HG03135 (cell line): ENCODE results near the gene KCTD8.

ENCODE experiments used
- ATAC-seq: cut with Tn5 transposase; IDR thresholded peaks from one replicate; pipeline ENCODE4 v1.9.1; 2021; ENCODE audit warnings: mild to moderate bottlenecking, moderate library complexity; ENCODE audit not compliant: unreplicated experiment

KCTD8 gene

DNA sequence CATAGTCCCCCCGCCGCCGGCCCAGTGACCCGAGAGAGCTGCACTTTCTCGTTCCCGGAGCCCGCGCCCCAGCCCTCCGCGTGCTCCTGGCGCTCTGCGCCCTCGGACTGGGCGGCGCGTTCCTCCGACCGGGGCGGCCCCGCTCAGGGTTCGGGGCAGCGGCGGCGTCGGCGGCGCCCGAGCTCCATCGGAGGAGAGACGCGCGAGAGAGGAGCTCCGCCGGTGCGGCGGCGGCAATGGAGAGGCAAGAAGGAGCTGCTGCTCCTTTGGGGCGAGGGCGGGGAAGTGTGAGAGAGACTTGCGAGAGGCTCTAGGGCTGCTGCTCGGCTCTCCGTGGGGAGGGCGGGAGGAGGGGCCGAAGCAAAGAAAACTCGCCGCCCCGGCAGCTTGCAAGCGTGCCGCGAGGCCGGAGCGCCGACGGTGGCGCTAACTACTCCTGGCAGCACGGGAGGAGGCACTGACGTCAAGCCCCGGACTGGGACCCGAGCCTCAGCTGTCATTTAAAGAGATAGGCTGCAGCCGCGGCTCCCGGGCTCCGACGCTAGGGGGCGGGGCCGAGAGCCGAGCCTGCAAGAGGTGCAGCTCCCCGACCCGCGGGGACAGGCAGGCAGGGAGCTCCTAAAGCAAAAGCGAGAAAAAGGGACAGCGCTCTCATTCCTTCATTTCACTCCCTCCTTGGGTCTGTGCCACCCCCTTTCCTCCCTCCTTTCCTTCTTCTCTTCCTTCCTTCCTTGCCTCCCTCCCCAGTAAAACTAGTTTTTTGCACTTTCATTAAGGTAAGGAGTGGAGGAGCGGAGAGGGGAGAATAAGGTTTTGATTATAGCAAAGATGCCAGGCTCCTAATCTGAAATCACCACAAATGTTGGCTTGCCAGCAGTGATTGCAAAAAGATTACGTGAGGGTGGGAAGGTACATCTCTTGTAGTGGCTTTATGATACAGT, at the start of gene KCTD8:
TSS of gene KCTD8 (minus strand) at position 289 of the 941 bp plus-strand sequence.
- ATAC-seq, result peak; percentile 99

DNA sequence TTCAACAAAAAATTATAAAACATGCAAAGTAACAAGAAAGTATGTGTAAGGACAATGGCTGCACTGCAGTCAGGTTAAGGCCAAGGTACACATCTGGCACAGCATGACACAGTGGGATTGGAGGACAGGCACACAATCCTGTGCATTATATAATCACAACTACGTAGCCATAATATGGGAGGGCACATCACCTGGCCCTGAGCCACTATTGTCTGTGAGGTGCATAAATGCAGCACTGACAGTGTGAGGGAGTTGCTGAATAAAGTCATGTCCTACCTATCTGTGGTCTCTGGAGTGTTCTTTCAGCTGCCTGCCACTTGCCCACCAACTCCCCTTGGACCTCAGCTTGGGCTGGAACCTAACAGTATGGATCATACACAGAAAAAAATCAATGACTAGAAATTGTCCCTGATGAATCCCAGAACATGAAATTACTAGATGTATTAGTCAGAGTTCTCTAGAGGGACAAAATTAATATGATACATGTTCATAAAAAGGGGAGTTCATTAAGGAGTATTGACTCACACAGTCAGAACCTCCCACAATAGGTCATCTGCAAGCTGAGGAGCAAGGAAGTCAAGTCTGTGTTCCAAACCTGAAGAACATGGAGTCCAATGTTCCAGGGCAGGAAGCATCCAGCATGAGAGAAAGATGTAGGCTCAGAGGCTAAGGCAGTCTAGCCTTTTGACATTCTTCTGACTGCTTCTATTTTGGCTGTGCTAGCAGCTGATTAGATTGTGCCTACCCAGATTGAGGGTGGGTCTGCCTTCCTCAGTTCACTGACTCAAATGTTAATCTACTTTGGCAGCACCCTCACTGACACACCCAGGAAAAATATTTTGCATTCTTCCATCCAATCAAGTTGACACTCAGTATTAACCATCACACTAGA, 46.4 kb upstream of the KCTD8 start:
- no peak for ATAC-seq

DNA sequence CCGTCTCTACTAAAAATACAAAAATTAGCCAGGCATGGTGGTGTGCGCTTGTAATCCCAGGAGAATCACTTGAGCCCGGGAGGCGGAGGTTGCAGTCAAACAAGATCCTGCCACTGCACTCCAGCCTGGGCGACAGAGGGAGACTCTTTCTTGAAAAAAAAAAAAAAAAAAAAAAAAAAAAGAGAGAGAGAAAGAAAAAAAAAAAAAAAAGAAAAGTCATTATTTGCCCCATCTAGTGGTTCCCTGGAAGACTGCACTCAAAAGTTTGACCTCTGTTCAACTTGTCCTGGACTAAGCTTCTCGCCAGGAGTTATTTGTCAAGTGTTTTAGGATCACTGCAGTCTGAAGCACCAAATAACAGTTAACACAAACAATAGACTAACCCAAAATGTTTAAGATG, 45.3 kb upstream of the KCTD8 start:
- no peak for ATAC-seq

DNA sequence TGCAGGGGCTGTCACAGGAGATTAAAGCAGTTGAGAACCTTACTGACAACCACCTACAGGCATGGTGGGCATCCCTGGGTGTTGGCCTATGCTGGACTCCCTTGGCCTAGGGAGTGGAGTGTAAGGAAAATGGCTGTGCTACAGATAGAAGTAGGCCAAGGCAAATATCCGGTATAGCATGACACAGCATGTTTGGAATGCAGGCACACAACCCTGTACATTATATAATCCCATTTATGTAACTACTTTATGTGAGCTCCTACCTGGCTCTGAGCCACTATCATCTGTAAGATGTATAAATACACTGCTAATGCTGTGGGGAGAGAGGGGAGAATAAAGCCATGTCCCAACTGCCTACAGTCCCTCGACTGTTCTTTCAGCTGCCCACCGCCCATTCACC, 38.7 kb upstream of the KCTD8 start:
- ATAC-seq, result no peak

DNA sequence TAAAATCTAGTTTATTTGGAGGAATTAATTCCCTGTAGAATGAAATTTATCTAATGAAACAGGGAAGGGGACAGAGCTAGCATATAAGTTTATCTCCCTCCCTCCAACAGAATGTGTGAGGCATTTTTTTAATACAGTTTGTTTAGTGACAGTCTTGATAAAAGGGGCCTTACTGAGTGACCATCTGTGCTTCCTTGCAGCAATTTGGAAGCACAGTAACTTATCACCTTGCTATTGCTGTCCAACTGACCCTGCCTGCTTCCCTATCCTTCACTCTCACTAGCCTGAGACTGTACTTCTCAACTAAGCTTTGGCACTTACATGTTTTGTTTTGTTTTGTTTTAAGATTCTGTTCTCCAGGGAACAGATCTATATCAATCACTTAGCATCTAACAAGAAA, 31.1 kb upstream of the KCTD8 start:
- ATAC-seq, result no peak

DNA sequence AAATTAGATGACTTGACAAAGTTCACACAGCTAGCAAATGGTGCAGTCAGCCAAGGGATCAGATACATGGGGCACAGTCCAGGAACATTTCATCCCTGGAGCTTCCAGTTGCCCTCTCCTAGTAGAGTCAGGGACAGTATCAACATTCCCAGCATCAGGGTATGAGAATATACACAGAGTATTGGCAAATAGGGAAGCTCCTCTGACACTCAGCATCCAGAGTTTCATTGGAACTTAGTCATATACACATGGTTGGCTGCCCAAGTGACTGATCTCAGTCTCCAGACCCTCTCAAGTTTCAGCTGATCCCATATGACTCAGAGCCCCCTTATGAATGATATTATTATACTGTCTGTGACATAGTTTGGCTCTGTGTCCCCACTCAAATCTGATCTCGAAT, 13.7 kb upstream of the KCTD8 start:
- no peak for ATAC-seq

DNA sequence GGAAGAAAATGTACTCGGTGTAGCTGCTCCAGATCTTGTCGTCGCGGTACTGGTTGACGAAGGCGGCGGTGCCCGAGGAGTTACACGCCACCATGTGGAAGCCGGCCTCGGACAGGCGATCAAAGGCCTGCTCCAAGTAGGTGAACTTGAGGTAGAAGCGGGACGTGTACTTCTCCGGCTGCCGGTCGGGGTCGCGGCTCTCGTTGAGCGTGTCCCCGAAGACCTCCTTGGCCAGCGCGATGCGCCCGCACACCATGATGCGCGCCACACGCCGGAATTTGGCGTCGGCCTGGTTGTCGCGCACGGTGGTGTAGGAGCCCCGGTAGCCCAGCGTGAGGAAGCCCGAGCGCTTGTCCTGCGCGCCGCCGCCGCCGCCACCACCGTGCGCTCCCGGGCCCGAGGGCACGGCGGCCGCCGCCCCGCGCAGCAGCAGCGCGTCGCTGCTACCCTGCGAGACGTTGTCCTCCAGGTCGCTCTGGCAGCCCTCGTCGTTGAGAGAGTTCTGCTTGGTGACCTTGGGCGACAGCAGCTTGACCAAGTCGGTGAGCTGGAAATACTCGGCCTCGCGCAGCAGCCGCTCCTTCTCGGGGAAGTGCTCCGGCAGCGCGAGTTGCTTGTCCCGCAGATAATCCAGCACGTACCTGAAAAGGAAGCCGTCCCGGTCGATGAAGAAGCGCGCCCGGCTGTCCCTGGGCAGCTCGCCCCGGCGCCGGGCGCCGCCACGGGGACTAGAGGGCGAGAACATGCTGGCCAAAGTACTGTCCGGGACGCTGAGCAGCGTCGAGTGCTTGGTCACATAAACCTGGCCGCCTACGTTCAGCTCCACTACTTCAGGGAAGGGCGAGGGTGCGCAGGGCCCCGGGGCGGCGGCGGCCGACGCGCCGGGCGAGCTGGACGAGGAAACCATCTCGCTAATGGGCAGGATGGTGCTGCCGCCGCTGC, 775 bp downstream of the KCTD8 start:
- peak; percentile 1 for ATAC-seq

DNA sequence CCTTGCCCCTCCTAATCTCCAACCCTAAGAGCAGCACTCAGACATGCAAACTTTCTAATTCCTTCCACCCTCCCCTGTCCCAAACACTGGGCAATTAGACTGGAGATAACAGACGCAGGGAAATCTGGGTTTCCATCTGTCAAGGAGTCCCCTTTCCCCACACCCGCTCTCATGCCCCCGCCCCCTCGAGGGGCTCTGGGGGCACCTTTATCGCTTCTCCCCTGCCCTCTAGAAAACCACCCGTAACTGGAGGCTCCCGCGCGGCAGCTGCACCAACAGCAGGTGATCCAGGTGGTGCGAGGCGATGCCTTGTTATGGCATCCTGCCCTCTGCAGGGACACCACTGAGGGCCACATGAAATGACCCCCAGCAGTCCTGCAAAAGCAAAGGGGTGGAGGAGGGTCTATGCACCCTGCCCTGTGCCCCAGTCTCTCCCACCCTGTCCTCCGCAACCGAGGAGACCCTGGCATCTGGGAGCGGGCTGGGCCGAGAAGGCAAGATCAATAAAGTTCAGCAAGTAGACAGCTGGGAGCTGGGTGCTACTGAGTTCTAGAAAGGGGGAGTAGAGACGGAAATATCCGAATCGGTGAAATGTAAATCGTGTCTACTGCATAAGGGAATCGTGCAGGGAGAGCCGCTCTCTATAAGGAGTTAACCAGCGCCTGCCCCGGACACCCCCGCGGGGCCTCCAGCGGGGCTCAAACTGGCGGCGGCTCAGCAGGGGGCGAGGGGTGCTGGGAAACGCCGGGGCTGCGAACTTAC, 1.6 kb downstream of the KCTD8 start:
- ATAC-seq, result no peak

DNA sequence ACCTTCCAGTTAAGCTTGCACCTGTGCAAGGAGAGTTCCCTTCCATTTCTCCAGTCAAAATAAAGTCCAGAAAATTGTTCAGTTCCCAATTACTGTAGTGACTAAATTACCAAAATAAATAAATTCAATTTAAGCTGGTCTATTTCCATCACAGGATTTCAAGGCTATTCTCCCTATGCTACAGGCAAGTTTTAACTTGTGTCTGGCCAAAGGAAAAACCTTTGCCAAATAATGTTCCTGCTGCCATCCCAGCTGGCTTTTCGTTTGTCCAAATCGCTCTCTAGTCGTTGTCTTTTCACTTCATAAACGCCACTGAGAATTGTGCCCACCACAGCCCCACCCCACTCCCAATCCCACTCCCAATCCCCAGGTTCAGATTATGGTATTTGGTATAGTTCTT, 2.4 kb downstream of the KCTD8 start:
- no peak for ATAC-seq

DNA sequence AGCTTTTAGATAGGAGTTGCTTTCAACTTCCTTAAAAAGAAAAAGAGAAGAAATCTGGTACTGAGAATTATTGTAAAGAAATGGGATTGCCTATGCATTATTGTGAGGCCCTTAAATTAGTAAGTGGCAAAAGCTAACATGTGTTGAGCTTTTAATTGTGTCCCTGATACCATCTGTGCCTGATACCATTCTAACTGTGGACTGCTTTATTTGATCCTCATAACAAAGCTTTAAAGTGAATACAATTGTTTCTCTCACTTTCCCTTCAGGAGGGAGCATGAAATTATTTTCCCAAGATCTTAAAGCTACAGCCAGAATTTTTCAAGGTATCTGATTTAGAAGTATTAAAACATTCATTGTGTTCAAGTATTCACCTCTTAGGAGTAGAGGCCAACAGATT, 9.9 kb downstream of the KCTD8 start:
- no peak for ATAC-seq

DNA sequence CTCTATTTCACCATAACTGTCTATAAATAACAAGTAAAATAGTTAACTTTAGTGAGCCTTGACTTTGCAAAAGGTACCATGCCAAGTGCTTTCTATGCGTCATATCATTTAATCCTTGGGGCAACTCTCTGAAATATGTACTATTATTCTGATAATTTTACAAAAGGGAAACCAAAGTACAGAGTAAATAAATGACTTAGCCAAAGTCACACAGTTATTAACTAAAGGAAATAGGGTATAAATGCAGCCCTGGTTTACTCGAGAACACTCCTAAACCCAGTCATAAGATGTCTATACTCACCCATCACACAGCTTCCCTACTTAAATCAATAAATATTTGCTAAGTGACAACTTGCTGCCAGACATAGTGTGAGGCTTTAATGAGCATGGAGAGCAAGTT, 14.4 kb downstream of the KCTD8 start:
- no peak for ATAC-seq

DNA sequence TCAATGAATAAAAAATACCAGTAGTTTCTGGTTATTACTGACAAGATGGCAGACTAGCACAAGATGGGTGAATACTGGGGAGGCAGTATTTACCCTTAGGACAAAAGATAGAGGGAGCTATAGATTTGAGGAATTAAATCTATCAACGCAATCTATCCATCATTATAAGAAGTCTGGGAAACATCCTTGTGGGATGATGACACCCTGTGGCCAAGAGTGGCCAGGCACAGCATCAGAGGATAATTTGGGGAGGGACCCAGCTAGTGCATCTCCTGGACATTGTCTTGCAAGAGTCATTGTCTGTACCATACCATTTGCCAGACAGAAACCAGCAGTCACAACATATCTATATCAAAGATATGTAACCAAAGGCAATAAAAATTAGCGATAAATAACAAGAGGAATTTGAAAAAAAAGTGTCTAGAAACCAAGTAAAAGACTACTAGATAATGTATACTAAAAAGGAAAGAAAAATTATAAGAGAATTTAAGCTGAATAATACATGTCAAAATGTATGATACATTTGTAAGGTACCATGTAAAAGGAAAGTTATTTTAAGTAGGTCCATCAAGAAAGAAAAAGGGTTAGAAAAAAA, 22.9 kb downstream of the KCTD8 start:
- ATAC-seq, result no peak

DNA sequence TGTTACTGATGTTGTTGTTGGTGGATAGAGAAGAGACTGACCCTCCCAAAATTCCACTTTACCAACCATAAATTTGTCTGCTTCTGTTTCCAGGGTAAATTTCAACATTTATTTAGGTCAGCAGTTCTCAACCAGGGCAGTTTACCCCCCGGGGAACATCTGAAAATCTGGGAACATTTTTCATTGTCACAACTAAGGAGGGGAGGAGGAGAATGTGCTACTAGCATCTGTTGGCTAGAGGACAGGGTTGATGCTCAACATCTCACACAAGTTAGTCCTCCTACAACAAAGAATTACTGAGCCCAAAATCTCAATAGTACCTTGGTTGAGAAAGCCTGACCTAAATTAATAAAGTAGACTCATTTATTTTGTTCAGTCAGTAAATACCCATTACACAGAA, 25.7 kb downstream of the KCTD8 start:
- ATAC-seq, result no peak

DNA sequence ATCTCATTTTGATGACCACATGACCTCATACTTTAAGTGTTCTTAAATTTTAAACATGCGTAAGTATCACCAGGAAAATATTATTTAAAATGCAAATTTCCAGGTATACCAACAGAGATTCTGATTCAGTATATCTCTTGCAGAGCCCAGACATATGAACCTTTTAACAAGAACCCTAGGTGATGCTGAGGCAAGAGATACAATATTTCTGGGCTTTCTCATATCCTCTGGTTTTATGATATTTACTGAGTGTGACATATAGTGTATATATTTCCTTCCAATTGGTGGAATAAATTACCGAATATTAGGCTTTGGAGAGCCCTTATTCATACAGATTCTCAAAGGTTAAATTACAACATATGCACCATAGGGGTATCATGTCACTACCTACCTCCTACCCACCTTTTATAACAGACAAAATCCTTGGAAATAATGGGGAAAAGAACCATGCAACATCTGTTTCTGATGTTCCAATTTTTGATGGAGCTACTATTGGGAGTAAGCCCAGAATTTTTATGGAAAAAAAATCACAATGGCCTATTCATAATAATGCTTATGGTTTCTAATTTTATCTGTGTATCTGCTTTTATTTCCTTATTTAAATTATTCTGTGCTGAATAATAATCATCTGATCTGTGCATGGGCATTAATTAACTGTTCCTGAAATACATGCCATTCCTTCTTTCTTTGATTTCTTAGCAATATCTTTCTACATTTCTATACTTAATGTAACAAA, 27.1 kb downstream of the KCTD8 start:
- no peak for ATAC-seq

DNA sequence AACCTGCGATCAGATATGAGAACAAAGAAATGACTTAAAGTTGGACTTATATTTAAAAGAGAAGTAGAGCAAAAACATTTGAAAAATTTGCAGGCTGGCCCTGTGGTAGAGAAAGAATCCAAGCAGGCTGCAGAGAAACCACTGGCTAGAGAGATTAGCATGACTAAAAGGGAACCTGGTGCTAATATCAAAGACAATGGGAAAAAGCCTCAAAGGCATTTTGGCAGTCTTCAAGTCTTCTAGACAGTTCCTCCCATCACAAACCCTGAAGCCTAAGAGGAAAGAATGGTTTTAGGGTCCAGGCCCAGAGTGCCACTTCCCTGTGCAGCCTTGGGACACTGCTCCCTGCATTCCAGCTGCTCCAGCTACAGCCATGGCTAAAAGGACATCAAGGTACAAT, 33.4 kb downstream of the KCTD8 start:
- ATAC-seq, result no peak

DNA sequence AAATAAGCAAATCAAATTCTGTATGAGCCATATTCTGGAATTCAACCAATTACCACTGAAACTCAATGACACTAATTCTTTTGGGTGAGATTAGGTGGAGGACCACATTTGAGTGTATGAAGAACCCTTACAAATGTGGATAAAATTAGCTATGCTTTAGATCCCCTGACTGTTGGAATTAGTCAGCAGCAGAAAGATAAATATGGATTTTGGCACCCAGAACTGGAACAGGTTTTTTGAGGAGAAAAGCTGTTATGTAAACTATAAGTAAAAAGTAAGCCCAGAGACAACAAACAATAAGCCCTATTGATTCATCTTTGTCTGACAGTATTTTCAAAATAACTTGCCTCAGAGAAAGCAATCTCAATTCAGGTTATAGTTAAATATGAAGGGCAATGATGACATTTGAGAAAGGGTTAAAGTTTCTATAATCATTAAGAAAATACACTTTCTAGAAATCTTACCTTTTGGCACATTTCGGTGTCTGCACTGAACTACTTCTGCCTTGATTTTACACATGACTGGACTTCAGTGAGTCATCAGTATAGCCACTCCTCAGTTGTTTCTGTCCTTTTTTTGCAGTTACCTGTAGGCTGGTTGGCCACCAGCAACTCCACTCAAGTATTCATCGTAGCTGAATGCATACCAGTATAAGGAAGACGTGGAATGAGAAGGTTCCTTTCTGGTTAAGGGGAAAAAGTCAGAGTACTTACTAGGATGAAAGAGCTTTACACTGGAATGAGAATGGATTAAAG, 80.0 kb downstream of the KCTD8 start:
- no peak for ATAC-seq

DNA sequence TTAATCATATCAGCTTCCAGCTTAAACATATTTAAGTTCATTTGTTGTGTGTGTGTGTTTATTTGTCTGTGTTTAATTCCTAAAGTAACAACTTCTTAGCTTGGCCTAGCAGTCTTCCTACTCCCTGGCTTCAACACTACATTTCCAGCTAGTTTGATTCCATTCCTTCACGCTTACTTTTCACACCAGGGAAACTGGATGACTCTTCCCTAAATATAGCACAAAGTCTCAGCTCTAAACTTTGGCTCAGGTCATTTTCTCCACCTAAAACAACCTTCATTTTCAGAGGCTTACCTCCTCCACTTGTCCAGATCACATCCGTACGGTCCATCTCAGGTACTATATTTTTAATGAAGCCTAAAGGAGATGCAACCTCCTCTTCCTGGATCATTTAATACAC, 94.4 kb downstream of the KCTD8 start:
- no peak for ATAC-seq

DNA sequence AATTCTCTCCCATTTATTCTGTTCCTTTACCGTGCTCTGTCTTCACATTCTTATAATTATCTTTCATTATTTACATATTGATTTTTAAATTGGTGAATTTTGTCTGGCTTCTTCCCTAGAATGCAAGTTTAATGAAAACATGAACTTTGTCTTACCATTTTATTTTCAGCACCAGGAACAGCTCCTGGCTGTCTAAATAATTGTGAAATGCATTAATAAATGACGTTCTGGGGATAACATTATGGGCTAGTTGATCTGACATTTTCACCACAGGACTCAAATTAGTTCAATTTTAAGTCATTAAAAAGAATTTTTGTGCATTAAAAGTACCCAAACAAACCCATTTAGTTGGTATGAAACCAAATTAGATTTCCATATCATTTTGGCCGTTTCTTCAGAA, 97.5 kb downstream of the KCTD8 start:
- ATAC-seq, result no peak
